MG63 (cell line): ENCODE measurements around the gene MIDN. TPM values are rescaled to one million over a fixed set of nuclear protein-coding genes. Genes with fewer than 3 reads are reported as not detected.

Source experiments
- DNase-seq: peaks from one replicate; pipeline ENCODE4 v3.0.0-alpha.2; 2020
- H3K27me3 ChIP-seq: fragments of 250-450 bp; sonication (Bioruptor Pico); 2 replicates; pipeline ENCODE4 v1.5.1; 2020; ENCODE audit warnings: mild to moderate bottlenecking, moderate library complexity
- H3K36me3 ChIP-seq: fragments of 250-450 bp; sonication (Bioruptor Pico); 2 replicates; pipeline ENCODE4 v1.5.1; 2020; ENCODE audit warnings: mild to moderate bottlenecking, moderate library complexity
- H3K4me3 ChIP-seq: fragments of 250-450 bp; sonication (Bioruptor Pico); 2 replicates; pipeline ENCODE4 v1.5.1; 2020; ENCODE audit warnings: mild to moderate bottlenecking, moderate library complexity
- H3K9me3 ChIP-seq: fragments of 250-450 bp; sonication (Bioruptor Pico); 2 replicates; pipeline ENCODE4 v1.5.1; 2020; ENCODE audit warnings: mild to moderate bottlenecking, moderate library complexity
- total RNA-seq: library from RNA; depleted of rRNA; stranded (reverse); fragments of >200 nt; shearing (Covaris generic); gene quantifications from 2 replicates; pipeline ENCODE4 v1.2.3, GENCODE V29; 2014; ENCODE audit warnings: low replicate concordance

MIDN gene
- total RNA-seq, 1 experiment from 2014 or later, result 5.7 TPM

DNA sequence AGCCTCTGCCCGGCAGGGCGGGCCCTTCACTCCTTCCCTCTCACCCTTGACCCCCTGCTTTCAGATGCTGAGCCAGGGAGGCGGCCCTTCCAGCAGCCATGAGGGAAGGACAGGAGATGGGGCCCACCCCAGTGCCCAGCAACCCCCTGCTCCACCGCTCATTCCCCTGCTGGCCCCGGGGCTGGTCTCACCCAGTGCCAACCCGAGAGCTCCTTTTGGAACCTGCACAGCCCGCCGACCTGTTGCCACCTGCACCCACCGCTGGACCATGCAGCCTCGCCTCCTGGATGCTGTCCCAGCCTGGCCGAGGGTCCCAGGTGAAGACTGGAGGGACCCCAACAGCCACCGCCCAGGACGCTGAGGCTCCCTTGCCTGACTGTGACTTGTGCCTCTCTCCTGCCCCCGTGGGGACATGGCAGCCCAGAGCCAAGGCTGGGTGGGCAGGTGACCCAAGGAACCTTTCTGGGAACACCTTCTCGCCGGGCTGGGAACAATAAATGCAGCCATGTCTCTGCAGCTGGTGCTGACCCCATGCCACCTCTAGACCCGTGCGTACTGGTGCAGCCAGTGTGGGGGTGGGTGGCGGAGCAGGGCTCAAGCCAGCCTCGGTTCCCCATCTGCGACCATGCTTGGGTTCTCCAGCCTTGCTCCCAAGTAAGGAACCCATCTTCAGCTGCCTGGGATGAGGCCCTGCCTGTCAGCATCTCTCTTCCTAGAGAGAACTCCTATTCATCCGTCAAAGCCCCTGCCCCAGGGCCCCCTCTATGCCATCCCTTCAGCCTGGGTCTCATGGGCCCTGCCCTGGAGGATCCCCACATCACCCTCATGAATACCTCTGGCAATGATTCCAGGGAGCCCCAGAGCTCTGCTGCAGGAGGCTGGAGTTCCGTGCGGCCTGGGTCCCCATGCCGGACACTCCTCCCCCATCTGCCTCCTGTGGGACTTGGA lies 30.6 kb downstream of the MIDN start:
- DNase-seq, result no peak
- H3K36me3 ChIP-seq, result peaks cover 14% of the 10 kb centered on the region
- H3K9me3 ChIP-seq, result no peaks in the 10 kb centered on the region
- H3K4me3 ChIP-seq, result no peak overlapping the region
- no peaks in the 10 kb centered on the region for H3K27me3 ChIP-seq

DNA sequence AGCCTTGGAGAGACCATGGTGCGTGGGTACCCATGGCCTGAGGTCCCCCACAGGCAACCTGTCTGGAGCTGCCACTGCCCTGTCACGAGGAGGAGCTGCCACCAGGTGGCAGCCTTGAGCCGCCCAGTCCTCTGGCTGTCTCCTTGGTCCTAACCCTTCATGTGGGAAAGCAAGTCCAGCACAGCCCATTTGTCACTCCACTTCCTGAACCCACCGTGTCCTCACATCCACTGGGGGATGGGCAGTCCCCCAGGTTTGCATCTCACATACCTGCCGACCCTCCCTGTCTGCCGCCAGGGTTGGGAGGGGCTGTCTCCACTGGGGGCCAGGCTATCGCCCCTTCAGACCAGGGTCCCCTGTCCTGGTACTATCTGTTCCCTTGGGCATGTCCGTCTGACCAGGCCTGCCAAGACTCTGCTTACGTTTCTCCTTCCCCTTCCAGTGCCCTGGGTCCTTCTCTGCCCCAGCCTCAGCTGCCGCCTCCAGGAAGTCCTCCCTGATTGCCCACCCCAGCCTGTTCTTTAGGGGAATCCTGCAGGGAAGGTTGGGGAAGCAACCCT lies 31.5 kb downstream of the MIDN start:
- DNase-seq, result peak; percentile 57
- Histone ChIP-seq H3K9me3 (no peaks in the 10 kb centered on the region), H3K4me3 (no peak overlapping the region), H3K27me3 (peaks cover under 1% of the 10 kb centered on the region; the same call in 1 of the 2 replicates), H3K36me3 (peaks cover 6% of the 10 kb centered on the region)

GRCh38 chr19:1280636-1281568 lies 32.5 kb downstream of the MIDN start:
- DNase-seq, result no peak
- Histone ChIP-seq H3K9me3 (no peaks in the 10 kb centered on the region), H3K36me3 (peaks cover 3% of the 10 kb centered on the region)

GRCh38 chr19:1281569-1282287 lies 33.3 kb downstream of the MIDN start:
- H3K36me3 ChIP-seq, result peaks cover 3% of the 10 kb centered on the region
- DNase-seq, result no peak
- no peaks in the 10 kb centered on the region for H3K9me3 ChIP-seq
- peaks cover 3% of the 10 kb centered on the region for H3K27me3 ChIP-seq
- no peak overlapping the region for H3K4me3 ChIP-seq

More at GRCh38 chr19:1280636-1281568, 32.5 kb downstream of the MIDN start:
- no peak overlapping the region for H3K4me3 ChIP-seq
- H3K27me3 ChIP-seq, result peaks cover 3% of the 10 kb centered on the region; the same call in 1 of the 2 replicates

GRCh38 chr19:1282588-1283206 lies 34.3 kb downstream of the MIDN start:
- Histone ChIP-seq H3K36me3 (peaks cover 3% of the 10 kb centered on the region), H3K27me3 (peaks cover 3% of the 10 kb centered on the region), H3K4me3 (no peak overlapping the region), H3K9me3 (no peaks in the 10 kb centered on the region)
- no peak for DNase-seq

GRCh38 chr19:1283207-1283916 lies 35.0 kb downstream of the MIDN start:
- no peak overlapping the region for H3K4me3 ChIP-seq
- DNase-seq, result no peak
- H3K27me3 ChIP-seq, result peaks cover 3% of the 10 kb centered on the region
- H3K36me3 ChIP-seq, result peaks cover 3% of the 10 kb centered on the region
- H3K9me3 ChIP-seq, result no peaks in the 10 kb centered on the region

DNA sequence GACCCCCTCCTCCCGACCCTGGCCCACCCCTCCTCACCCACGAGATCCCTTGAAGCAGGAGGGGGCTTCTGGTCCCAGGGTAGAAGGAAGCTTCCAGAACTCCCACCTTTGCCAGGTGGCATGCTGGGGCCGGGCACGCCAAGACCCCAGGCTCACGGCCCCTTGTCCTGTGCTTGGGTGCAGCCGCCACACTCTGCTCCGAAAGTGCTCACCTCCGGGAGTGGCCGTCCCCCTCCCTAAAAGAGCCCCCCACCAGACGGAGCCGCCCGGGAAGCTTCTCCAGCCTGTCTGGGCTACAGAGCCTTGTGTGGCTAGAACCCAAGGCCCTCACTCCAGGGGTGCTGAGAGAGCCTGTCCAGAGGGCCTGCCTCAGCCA lies 35.5 kb downstream of the MIDN start:
- Histone ChIP-seq H3K9me3 (no peaks in the 10 kb centered on the region), H3K27me3 (peaks cover 3% of the 10 kb centered on the region), H3K36me3 (peaks cover 3% of the 10 kb centered on the region), H3K4me3 (no peak overlapping the region)
- no peak for DNase-seq

DNA sequence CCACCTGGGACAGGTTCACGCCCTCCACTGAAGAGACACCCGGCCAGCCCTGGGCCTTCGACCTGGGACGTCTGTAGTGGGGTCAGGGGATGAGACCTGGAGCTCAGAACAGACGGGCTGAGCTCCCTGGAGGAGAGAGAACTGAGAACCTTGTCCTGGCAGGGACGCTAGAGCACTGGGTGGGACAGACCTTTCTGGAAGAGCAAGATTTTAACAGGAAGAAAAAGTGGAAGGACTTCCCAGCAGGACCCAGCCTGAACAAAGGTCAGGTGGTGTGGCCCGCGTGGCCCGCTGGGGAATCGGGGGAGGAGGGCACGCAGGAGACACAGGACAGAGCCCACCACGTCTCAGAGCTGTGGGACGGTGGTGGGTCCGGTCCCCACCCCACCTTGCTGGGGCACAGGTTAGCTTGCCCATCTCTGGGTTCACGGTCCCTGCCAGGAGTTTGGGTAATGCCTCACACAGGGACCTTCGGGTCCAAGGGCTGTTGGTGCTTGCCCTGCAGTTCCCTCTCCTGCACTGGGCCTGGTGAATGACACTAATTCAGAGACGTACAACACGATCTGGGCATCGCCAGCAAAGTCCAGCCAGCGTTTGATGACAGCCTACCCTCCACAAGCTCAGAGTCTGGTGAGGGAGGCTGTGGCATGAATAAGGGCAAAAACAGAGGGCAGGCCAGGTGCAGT lies 36.1 kb downstream of the MIDN start:
- DNase-seq, result no peak
- H3K4me3 ChIP-seq, result no peak overlapping the region

DNA sequence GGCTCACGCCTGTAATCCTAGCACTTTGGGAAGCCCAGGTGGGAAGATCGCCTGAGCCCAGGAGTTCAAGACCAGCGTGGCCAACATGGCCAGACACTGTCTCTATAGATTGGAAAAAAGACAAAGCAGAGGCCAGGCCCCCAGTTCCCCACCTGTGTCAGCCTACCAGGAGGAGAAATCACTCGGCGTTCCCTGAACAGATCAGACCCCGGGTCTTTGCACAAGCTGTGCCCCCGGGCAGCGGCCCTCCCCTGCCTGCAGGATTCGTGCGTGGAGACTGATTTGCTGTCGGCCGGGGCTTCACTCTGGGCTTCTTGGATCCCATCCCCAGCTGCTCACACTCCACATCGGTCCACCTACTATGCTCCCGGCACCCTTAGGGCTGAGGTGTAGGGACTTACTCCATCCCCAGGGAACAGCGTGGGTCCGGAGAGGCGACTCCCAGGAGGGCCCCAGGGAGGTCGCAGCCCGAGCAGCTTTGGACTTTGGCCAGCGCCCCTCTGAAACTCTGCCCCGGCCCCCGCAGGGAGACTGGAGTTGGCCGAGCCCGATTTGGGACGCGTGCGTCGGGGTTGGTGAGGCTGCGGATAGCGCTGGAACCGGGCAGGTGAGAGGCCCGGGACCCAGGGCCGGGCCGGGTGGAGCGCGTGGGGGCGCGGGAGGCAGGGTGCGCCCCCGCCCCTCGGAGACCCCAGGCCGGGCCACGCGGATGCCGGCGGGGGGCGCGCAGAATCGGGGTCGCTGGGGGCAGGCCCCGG lies 36.8 kb downstream of the MIDN start:
- DNase-seq, result no peak
- Histone ChIP-seq H3K27me3 (peaks cover 3% of the 10 kb centered on the region), H3K4me3 (no peak overlapping the region), H3K36me3 (no peaks in the 10 kb centered on the region; the same call in 1 of the 2 replicates), H3K9me3 (no peaks in the 10 kb centered on the region)

More for the DNA sequence above, 36.1 kb downstream of the MIDN start:
- Histone ChIP-seq H3K36me3 (peaks cover 3% of the 10 kb centered on the region), H3K27me3 (peaks cover 3% of the 10 kb centered on the region), H3K9me3 (no peaks in the 10 kb centered on the region)

GRCh38 chr19:1285737-1286360 lies 37.5 kb downstream of the MIDN start, which contains the start of gene EFNA2:
Gene EFNA2, plus strand, starts transcription at chr19:1285873. Its CDS starts 296 bp downstream, at chr19:1286169.
- H3K4me3 ChIP-seq, result no peak within 1 kb of the TSS
- peaks cover 3% of the 10 kb centered on the region for H3K27me3 ChIP-seq
- no peaks in the 10 kb centered on the region for H3K36me3 ChIP-seq
- no peaks in the 10 kb centered on the region for H3K9me3 ChIP-seq
- no peak for DNase-seq

DNA sequence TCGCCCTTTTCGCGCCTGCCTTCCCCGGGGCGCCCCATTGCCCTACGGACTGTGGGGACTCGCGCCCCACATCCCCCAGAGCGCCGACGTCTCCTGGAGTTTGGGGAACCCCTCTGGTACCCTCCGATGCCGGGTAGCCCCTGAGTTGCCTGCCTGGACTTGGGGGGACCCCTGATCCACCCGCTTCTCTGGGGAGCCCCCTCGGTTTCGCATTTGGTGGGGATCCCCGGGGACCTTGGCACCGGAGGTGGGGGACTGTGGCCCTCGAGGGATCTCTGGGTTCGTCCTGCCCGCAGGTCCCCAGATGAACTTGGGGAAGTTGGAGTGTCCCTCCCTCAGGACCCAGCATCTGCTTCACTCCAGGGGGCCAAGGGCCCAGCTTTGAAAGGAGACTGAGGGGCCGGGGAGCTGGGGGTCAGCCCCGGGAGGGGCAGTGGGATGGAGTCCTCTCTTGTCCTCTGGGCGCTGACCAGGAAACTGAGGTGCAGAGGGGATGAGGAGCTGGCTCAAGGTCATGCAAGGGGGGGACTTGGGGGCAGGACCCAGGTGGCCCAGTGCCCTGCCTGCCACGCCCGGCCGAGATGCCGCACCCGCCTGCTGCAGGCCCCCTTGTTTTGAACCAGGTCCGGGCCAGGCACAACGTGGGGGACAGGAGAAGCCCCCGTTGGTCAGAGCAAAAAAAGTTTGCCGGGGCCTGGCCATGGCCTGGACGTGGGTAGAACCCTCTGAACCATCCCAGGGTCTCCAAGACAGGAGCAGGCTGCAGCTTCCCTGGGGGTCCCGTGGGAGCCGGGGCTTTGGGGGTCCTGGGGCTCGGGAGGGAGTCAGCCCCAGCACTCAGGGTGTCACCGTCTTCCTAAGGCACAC lies 38.3 kb downstream of the MIDN start:
- Histone ChIP-seq H3K36me3 (no peaks in the 10 kb centered on the region), H3K27me3 (peaks cover 3% of the 10 kb centered on the region), H3K9me3 (no peaks in the 10 kb centered on the region), H3K4me3 (no peak overlapping the region)
- no peak for DNase-seq

- H3K27me3 ChIP-seq, result peaks cover 3% of the 10 kb centered on the region
- no peaks in the 10 kb centered on the region for H3K36me3 ChIP-seq
- no peak for DNase-seq
- no peaks in the 10 kb centered on the region for H3K9me3 ChIP-seq
- no peak overlapping the region for H3K4me3 ChIP-seq
Measured at GRCh38 chr19:1287354-1288225, 39.2 kb downstream of the MIDN start.
